GM12875 (cell line): ENCODE measurements around the gene ZNF3.
A peak's percentile ranks its signal among the peaks of the same experiment; 100 is the strongest.

Experiments used
- H3K4me3 ChIP-seq: one replicate; pipeline ENCODE4 v1.5.1; 2011; ENCODE audit warnings: low read depth, low read length, control low read depth
- CTCF ChIP-seq: IDR thresholded peaks from 2 replicates; pipeline ENCODE4 v1.5.1; 2011; ENCODE audit warnings: low read depth, mild to moderate bottlenecking, control low read depth, inconsistent platforms, low read length, moderate library complexity, borderline replicate concordance; ENCODE audit not compliant: insufficient read depth

Gene ZNF3

GRCh38 chr7:100124301-100125230, 43.0 kb upstream of the ZNF3 start:
- TF ChIP-seq CTCF, result no peak
- H3K4me3 ChIP-seq, result no peak overlapping the region

GRCh38 chr7:100122568-100122967, 41.0 kb upstream of the ZNF3 start:
- no peak for TF ChIP-seq CTCF
- H3K4me3 ChIP-seq, result no peak overlapping the region

- H3K4me3 ChIP-seq, result no peak overlapping the region
- TF ChIP-seq CTCF, result no peak
Observed at GRCh38 chr7:100122067-100122466, 40.5 kb upstream of the ZNF3 start.

- TF ChIP-seq CTCF, result no peak
- no peak overlapping the region for H3K4me3 ChIP-seq
Observed at GRCh38 chr7:100120733-100121036, 39.2 kb upstream of the ZNF3 start.

- TF ChIP-seq CTCF, result no peak
Observed at GRCh38 chr7:100119970-100120732, 38.6 kb upstream of the ZNF3 start.

GRCh38 chr7:100119072-100119969, 37.8 kb upstream of the ZNF3 start, which contains the start of the genes CNPY4 and TAF6:
CNPY4 (plus strand) TSS chr7:100119634; CDS start chr7:100119745, 111 bp downstream.
TAF6 (minus strand) TSS chr7:100119358; CDS start chr7:100114209, 5,149 bp downstream.
- no peak for TF ChIP-seq CTCF
- H3K4me3 ChIP-seq, result peak within 1 kb of the TSS; percentile 69

More at GRCh38 chr7:100119970-100120732, 38.6 kb upstream of the ZNF3 start:
- H3K4me3 ChIP-seq, result peak overlapping the region; percentile 69
